Measurements from ENCODE around the gene HPCAL4. TPM values are rescaled to one million over a fixed set of nuclear protein-coding genes. Genes with fewer than 3 reads are reported as not detected.
A peak's percentile ranks its signal among the peaks of the same experiment; 100 is the strongest.

HPCAL4 gene
- total and polyA plus RNA-seq, 2 experiments from 2014 or later, result 0.08 to 1.2 TPM

GRCh38 chr1:39666772-39667171 is 24.5 kb downstream of the HPCAL4 start:
- no peak for DNase-seq (ENCODE audit: low spot score)
- Histone ChIP-seq H2AFZ (no peak overlapping the region), H3K4me1 (ENCODE audit: insufficient read depth) (no peaks in the 10 kb centered on the region; the same call in 1 of the 2 replicates), H3K79me2 (replicated peaks; ENCODE audit: insufficient read depth) (no peaks in the 10 kb centered on the region), H3K27ac (ENCODE audit: low read depth) (no peak overlapping the region), H3K27me3 (ENCODE audit: insufficient read depth) (peaks cover 91% of the 10 kb centered on the region), H4K20me1 (replicated peaks; ENCODE audit: insufficient read depth) (peaks cover 3% of the 10 kb centered on the region; the same call in 1 of the 2 replicates), H3K4me2 (no peak overlapping the region), H3F3A (replicated peaks; ENCODE audit: low read depth) (no peaks in the 10 kb centered on the region), H3K36me3 (ENCODE audit: insufficient read depth) (no peaks in the 10 kb centered on the region), H3K4me3 (no peak overlapping the region), H3K9me2 (ENCODE audit: insufficient read depth) (no peaks in the 10 kb centered on the region)
- no peak overlapping the region for H3K4me3 Mint-ChIP-seq
- H3K27ac Mint-ChIP-seq, result no peak overlapping the region
- no peak for ATAC-seq
- H3K9me3 Mint-ChIP-seq, result no peaks in the 10 kb centered on the region
- H3K4me1 Mint-ChIP-seq, result peaks cover 6% of the 10 kb centered on the region
- peaks cover 79% of the 10 kb centered on the region for H3K27me3 Mint-ChIP-seq (ENCODE audit: insufficient read depth, low read depth, poor library complexity)
- H3K36me3 Mint-ChIP-seq (ENCODE audit: low read depth), result no peaks in the 10 kb centered on the region
- no peak for TF ChIP-seq CREB1 (CRISPR knock-in tag; IDR thresholded peaks at IDR 0.05; ENCODE audit: low read depth)
- TF ChIP-seq JUNB (IDR thresholded peaks at IDR 0.05; ENCODE audit: unreplicated experiment), result no peak
- no peak for TF ChIP-seq STAT1 (IDR thresholded peaks at IDR 0.05; ENCODE audit: unreplicated experiment)
- TF ChIP-seq EZH2 (IDR thresholded peaks at IDR 0.05; ENCODE audit: low read depth, unreplicated experiment), result no peak
- no peak for TF ChIP-seq ZNF114 (CRISPR knock-in tag; IDR thresholded peaks at IDR 0.05)

- ATAC-seq, result peak; percentile 87
- Histone ChIP-seq H2AFZ (peak overlapping the region; percentile 43; the same call in 1 of the 2 replicates), H3K27me3 (ENCODE audit: insufficient read depth) (peaks cover 88% of the 10 kb centered on the region), H3K36me3 (ENCODE audit: insufficient read depth) (no peaks in the 10 kb centered on the region), H3K4me3 (no peak overlapping the region), H3K4me1 (ENCODE audit: insufficient read depth) (no peaks in the 10 kb centered on the region), H3K27ac (ENCODE audit: low read depth) (no peak overlapping the region), H3K9me2 (ENCODE audit: insufficient read depth) (no peaks in the 10 kb centered on the region), H4K20me1 (replicated peaks; ENCODE audit: insufficient read depth) (no peaks in the 10 kb centered on the region), H3K4me2 (no peak overlapping the region), H3K79me2 (replicated peaks; ENCODE audit: insufficient read depth) (no peaks in the 10 kb centered on the region), H3F3A (replicated peaks; ENCODE audit: low read depth) (no peaks in the 10 kb centered on the region)
- Mint-ChIP-seq H3K27ac (no peak overlapping the region), H3K36me3 (ENCODE audit: low read depth) (no peaks in the 10 kb centered on the region), H3K4me1 (no peaks in the 10 kb centered on the region), H3K9me3 (no peaks in the 10 kb centered on the region), H3K4me3 (no peak overlapping the region), H3K27me3 (ENCODE audit: insufficient read depth, low read depth, poor library complexity) (peaks cover 60% of the 10 kb centered on the region)
- DNase-seq (ENCODE audit: low spot score), result peak; percentile 67
- TF ChIP-seq EZH2 (IDR thresholded peaks at IDR 0.05; ENCODE audit: low read depth, unreplicated experiment) (no peak), CTCF (conservative IDR thresholded peaks at IDR 0.05; ENCODE audit: low read depth in 2 of 2) (no peak), ETS1 (IDR thresholded peaks at IDR 0.05) (no peak), CREB1 (CRISPR knock-in tag; IDR thresholded peaks at IDR 0.05; ENCODE audit: low read depth) (no peak), ZNF114 (CRISPR knock-in tag; IDR thresholded peaks at IDR 0.05) (no peak), STAT1 (IDR thresholded peaks at IDR 0.05; ENCODE audit: unreplicated experiment) (no peak), ZNF462 (CRISPR knock-in tag; IDR thresholded peaks at IDR 0.05) (no peak), ZNF331 (CRISPR knock-in tag; IDR thresholded peaks at IDR 0.05; ENCODE audit: low read depth) (no peak), POLR2AphosphoS5 (IDR thresholded peaks at IDR 0.05; ENCODE audit: low read depth) (no peak), JUNB (IDR thresholded peaks at IDR 0.05; ENCODE audit: unreplicated experiment) (no peak)
Observed at GRCh38 chr1:39663559-39663958, 27.7 kb downstream of the HPCAL4 start.

Measured in GM23338 (cell line).